MM.1S (cell line): ENCODE results near the gene SLC6A3.

Experiments used
- DNase-seq: peaks from one replicate; pipeline ENCODE4 v3.0.0-alpha.2; 2015
- H2AFZ ChIP-seq: fragments of 300-600 bp; sonication (generic); 2 replicates; pipeline ENCODE4 v1.6.0; 2016; ENCODE audit warnings: antibody characterized with exemption, low read length
- H3F3A ChIP-seq: fragments of 300-600 bp; sonication (generic); 2 replicates; pipeline ENCODE4 v1.6.1; 2016; ENCODE audit warnings: mild to moderate bottlenecking, antibody characterized with exemption, low read length, moderate library complexity, mixed read lengths; ENCODE audit not compliant: insufficient read depth
- H3K27ac ChIP-seq: fragments of 300-600 bp; sonication (generic); 2 replicates; pipeline ENCODE4 v1.5.1; 2016; ENCODE audit warnings: mild to moderate bottlenecking, low read length
- H3K27me3 ChIP-seq: fragments of 300-600 bp; sonication (generic); replicated peaks from 2 replicates; pipeline ENCODE4 v1.6.0; 2016; ENCODE audit warnings: low read length; ENCODE audit not compliant: insufficient read depth
- H3K36me3 ChIP-seq: fragments of 300-600 bp; sonication (generic); replicated peaks from 2 replicates; pipeline ENCODE4 v1.6.1; 2016; ENCODE audit warnings: mild to moderate bottlenecking, low read length, mixed read lengths; ENCODE audit not compliant: insufficient read depth
- H3K4me1 ChIP-seq: fragments of 300-600 bp; sonication (generic); 2 replicates; pipeline ENCODE4 v1.6.1; 2016; ENCODE audit warnings: low read length, mixed read lengths
- H3K4me2 ChIP-seq: fragments of 300-600 bp; sonication (generic); 2 replicates; pipeline ENCODE4 v1.6.0; 2016; ENCODE audit warnings: low read depth, low read length
- H3K4me3 ChIP-seq: fragments of 300-600 bp; sonication (generic); 2 replicates; pipeline ENCODE4 v1.5.1; 2016; ENCODE audit warnings: low read length, mixed read lengths
- H3K79me2 ChIP-seq: fragments of 300-600 bp; sonication (generic); 2 replicates; pipeline ENCODE4 v1.6.1; 2016; ENCODE audit warnings: mixed run types, low read length, mixed read lengths
- H3K9ac ChIP-seq: fragments of 300-600 bp; sonication (generic); 2 replicates; pipeline ENCODE4 v1.6.1; 2016; ENCODE audit warnings: low read length, mixed read lengths
- H3K9me2 ChIP-seq: fragments of 300-600 bp; sonication (generic); replicated peaks from 2 replicates; pipeline ENCODE4 v1.6.1; 2016; ENCODE audit warnings: mild to moderate bottlenecking, low read length, mixed read lengths; ENCODE audit not compliant: insufficient read depth
- H3K9me3 ChIP-seq: fragments of 300-600 bp; sonication (generic); replicated peaks from 2 replicates; pipeline ENCODE4 v1.6.1; 2016; ENCODE audit warnings: mild to moderate bottlenecking, low read length, mixed read lengths; ENCODE audit not compliant: insufficient read depth
- H4K20me1 ChIP-seq: fragments of 300-600 bp; sonication (generic); 2 replicates; pipeline ENCODE4 v1.6.1; 2016; ENCODE audit warnings: mild to moderate bottlenecking, low read length, moderate library complexity, mixed read lengths; ENCODE audit not compliant: insufficient read depth
- CTCF ChIP-seq: fragments of 300-600 bp; sonication (generic); IDR thresholded peaks from 2 replicates; pipeline ENCODE4 v1.5.1; 2016; ENCODE audit warnings: antibody characterized with exemption, low read length, mixed read lengths
- EZH2 ChIP-seq: fragments of 300-600 bp; sonication (generic); optimal IDR thresholded peaks from 2 replicates; pipeline ENCODE3; 2017; ENCODE audit warnings: low read depth, mild to moderate bottlenecking, antibody characterized with exemption, low read length, mixed read lengths
- EZH2phosphoT487 ChIP-seq: fragments of 300-600 bp; sonication (generic); IDR thresholded peaks from 2 replicates; pipeline ENCODE4 v1.6.1; 2018; ENCODE audit warnings: antibody characterized with exemption, low read length

SLC6A3 gene

GRCh38 chr5:1481959-1482331 lies 36.7 kb upstream of the SLC6A3 start:
- no peaks in the 10 kb centered on the region for H3K9me3 ChIP-seq
- H3K9me2 ChIP-seq = no peaks in the 10 kb centered on the region
- no peaks in the 10 kb centered on the region for H3F3A ChIP-seq
- H3K4me1 ChIP-seq = no peaks in the 10 kb centered on the region
- H3K36me3 ChIP-seq = peaks cover 8% of the 10 kb centered on the region; the same call in 1 of the 2 replicates
- H3K79me2 ChIP-seq = peaks cover 39% of the 10 kb centered on the region
- no peak overlapping the region for H3K27ac ChIP-seq
- TF ChIP-seq CTCF (no peak), EZH2phosphoT487 (no peak), EZH2 (no peak)
- H3K27me3 ChIP-seq = no peaks in the 10 kb centered on the region
- no peak overlapping the region for H3K9ac ChIP-seq
- no peak overlapping the region for H3K4me3 ChIP-seq
- no peak for DNase-seq
- H3K4me2 ChIP-seq = no peak overlapping the region
- H2AFZ ChIP-seq = no peak overlapping the region
- no peaks in the 10 kb centered on the region for H4K20me1 ChIP-seq

- Histone ChIP-seq H3F3A (no peaks in the 10 kb centered on the region), H3K9me3 (no peaks in the 10 kb centered on the region), H3K4me1 (no peaks in the 10 kb centered on the region), H3K4me2 (no peak overlapping the region), H3K36me3 (peaks cover 8% of the 10 kb centered on the region; the same call in 1 of the 2 replicates), H4K20me1 (no peaks in the 10 kb centered on the region), H3K9ac (no peak overlapping the region), H3K4me3 (no peak overlapping the region), H3K27ac (no peak overlapping the region), H3K27me3 (no peaks in the 10 kb centered on the region), H2AFZ (no peak overlapping the region), H3K9me2 (no peaks in the 10 kb centered on the region), H3K79me2 (peaks cover 34% of the 10 kb centered on the region)
- no peak for DNase-seq
- TF ChIP-seq CTCF (no peak), EZH2phosphoT487 (no peak), EZH2 (no peak)
Observed at GRCh38 chr5:1481266-1481958, 36.2 kb upstream of the SLC6A3 start.

- H3K27me3 ChIP-seq = no peaks in the 10 kb centered on the region
- H2AFZ ChIP-seq = no peak overlapping the region
- peaks cover 8% of the 10 kb centered on the region; the same call in 1 of the 2 replicates for H3K36me3 ChIP-seq
- no peaks in the 10 kb centered on the region for H3F3A ChIP-seq
- H3K79me2 ChIP-seq = peaks cover 28% of the 10 kb centered on the region
- no peaks in the 10 kb centered on the region for H4K20me1 ChIP-seq
- no peaks in the 10 kb centered on the region for H3K9me3 ChIP-seq
- H3K4me1 ChIP-seq = no peaks in the 10 kb centered on the region
- no peak for DNase-seq
- H3K9ac ChIP-seq = no peak overlapping the region
- TF ChIP-seq CTCF (no peak), EZH2 (no peak), EZH2phosphoT487 (no peak)
- no peak overlapping the region for H3K4me2 ChIP-seq
- H3K27ac ChIP-seq = no peak overlapping the region
- H3K4me3 ChIP-seq = no peak overlapping the region
- H3K9me2 ChIP-seq = no peaks in the 10 kb centered on the region
Observed at GRCh38 chr5:1480806-1481205, 35.6 kb upstream of the SLC6A3 start.
